ENCODE data around the gene LTA4H. TPM values are rescaled to one million over a fixed set of nuclear protein-coding genes. Genes with fewer than 3 reads are reported as not detected.

The LTA4H gene
- total RNA-seq, 1 donor from 2014 or later = 69.4 TPM

DNA sequence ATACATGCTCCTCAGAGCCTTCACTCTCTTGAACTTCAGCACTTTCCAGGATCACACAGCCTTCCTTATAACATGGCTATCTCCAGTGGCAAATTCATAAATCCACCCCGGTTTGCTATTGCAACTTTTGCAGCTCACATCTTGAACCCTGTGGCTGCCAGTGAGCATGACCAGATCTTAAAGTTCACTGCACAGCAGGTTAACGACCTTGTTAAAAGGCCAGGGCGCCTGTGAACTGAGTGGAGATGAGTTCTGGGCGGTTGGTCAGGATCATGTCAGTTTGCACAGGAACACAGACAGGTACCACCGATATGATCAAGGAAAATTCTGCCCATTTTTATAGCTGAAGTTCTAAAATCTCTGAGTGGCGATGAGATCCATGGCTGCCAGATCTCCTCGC, 24.7 kb upstream of the LTA4H start:
- Mint-ChIP-seq H3K4me1 (ENCODE audit: unreplicated experiment) (no peaks in the 10 kb centered on the region), H3K36me3 (ENCODE audit: unreplicated experiment) (no peaks in the 10 kb centered on the region), H3K27ac (ENCODE audit: unreplicated experiment) (no peak overlapping the region), H3K9me3 (ENCODE audit: unreplicated experiment) (peaks cover 6% of the 10 kb centered on the region), H3K27me3 (ENCODE audit: unreplicated experiment) (no peaks in the 10 kb centered on the region), H3K4me3 (ENCODE audit: unreplicated experiment) (no peak overlapping the region)
- DNase-seq (ENCODE audit: extremely low spot score, unreplicated experiment) = no peak
- TF ChIP-seq, protein P1, sequence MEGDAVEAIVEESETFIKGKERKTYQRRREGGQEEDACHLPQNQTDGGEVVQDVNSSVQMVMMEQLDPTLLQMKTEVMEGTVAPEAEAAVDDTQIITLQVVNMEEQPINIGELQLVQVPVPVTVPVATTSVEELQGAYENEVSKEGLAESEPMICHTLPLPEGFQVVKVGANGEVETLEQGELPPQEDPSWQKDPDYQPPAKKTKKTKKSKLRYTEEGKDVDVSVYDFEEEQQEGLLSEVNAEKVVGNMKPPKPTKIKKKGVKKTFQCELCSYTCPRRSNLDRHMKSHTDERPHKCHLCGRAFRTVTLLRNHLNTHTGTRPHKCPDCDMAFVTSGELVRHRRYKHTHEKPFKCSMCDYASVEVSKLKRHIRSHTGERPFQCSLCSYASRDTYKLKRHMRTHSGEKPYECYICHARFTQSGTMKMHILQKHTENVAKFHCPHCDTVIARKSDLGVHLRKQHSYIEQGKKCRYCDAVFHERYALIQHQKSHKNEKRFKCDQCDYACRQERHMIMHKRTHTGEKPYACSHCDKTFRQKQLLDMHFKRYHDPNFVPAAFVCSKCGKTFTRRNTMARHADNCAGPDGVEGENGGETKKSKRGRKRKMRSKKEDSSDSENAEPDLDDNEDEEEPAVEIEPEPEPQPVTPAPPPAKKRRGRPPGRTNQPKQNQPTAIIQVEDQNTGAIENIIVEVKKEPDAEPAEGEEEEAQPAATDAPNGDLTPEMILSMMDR (IDR thresholded peaks at IDR 0.05) = no peak

DNA sequence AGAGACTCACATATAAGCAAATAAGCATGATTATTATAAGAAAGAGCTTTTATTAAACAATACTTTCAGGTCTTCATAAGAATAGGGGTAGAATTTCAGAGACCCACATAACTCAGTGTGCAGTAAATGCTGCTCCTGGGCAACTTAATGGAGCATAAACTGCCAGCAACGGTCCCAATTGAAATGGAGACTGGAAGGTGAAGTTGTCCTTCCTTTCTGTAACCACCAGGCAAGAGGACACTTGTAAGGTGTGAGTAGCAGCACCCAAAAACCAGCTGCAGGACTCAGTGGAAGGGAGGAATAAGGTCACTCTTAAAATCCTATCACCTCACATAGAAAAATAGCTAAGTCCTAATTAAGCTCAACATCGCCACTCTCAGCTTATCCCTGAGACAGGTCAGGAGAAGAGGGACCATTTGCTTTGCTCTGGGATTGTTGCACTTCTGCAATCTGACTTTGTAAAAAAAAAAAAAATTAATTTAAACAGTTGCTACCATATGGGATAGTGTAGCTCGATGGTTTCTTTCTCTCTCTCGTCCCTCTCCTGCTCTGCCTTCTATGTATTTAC, 22.7 kb upstream of the LTA4H start:
- Mint-ChIP-seq H3K27me3 (ENCODE audit: unreplicated experiment) (no peaks in the 10 kb centered on the region), H3K9me3 (ENCODE audit: unreplicated experiment) (peaks cover 6% of the 10 kb centered on the region), H3K4me3 (ENCODE audit: unreplicated experiment) (no peak overlapping the region), H3K4me1 (ENCODE audit: unreplicated experiment) (no peaks in the 10 kb centered on the region), H3K27ac (ENCODE audit: unreplicated experiment) (no peak overlapping the region), H3K36me3 (ENCODE audit: unreplicated experiment) (no peaks in the 10 kb centered on the region)
- no peak for DNase-seq (ENCODE audit: extremely low spot score, unreplicated experiment)
- TF ChIP-seq, protein P1 (IDR thresholded peaks at IDR 0.05) = no peak

DNA sequence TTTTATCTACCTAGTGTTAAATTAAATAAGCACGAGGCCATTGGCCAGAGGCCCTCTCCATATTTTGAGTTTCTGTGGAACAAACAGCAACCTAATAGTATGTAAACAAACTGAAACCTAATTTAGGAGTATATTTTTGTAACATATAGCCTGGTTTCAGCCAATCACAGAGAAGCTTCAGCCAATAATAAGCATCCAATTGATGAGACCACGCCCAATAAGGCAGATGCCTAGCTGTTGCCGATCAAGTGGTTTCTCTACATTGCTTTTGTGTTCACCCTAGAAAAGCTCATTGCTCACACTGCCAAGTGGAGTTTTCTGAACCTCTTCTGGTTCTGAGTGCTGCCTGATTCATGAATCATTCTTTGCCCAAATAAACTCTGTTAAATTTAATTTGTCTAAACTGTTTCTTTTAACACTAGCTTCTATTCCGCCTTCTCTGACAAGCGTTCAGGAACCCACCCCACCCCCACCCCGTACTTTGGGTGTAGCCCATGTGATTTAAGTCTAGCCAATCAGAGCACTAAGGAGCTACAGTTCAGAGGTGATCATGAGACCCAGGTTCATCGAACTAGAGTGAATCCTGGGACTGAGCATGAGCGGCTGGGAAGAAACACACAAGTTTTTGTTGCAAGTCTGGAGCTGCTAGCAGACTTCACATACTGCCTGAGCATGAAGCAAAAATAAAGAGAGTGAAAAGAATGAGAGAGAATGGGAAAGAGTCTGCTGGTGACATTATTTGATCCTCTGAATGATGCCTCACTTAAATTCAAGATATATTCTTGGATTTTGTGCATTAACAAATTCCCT, 21.5 kb upstream of the LTA4H start:
- Mint-ChIP-seq H3K36me3 (ENCODE audit: unreplicated experiment) (no peaks in the 10 kb centered on the region), H3K27ac (ENCODE audit: unreplicated experiment) (no peak overlapping the region), H3K9me3 (ENCODE audit: unreplicated experiment) (peaks cover 6% of the 10 kb centered on the region), H3K27me3 (ENCODE audit: unreplicated experiment) (no peaks in the 10 kb centered on the region), H3K4me1 (ENCODE audit: unreplicated experiment) (peaks cover 8% of the 10 kb centered on the region), H3K4me3 (ENCODE audit: unreplicated experiment) (no peak overlapping the region)
- DNase-seq (ENCODE audit: extremely low spot score, unreplicated experiment) = no peak
- TF ChIP-seq, protein P1 (IDR thresholded peaks at IDR 0.05) = no peak

DNA sequence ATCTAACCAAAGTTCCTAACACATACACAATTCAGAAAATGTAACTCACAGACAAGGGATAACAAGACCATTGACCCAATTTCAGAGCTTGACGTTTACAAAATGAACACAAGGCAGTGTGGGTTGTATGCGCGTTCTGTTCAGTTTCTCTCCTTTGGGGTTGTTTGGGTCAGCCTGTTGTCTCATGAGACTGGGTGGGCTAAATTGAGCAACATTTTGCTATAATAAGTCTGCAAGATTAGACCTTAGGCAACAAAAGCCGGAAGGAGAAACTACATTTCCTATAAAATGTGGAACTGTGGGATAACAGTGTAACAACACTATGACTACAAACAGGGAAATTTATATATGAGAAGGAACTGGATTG, 18.8 kb upstream of the LTA4H start:
- Mint-ChIP-seq H3K4me3 (ENCODE audit: unreplicated experiment) (no peak overlapping the region), H3K36me3 (ENCODE audit: unreplicated experiment) (no peaks in the 10 kb centered on the region), H3K9me3 (ENCODE audit: unreplicated experiment) (peaks cover 6% of the 10 kb centered on the region), H3K27ac (ENCODE audit: unreplicated experiment) (no peak overlapping the region), H3K27me3 (ENCODE audit: unreplicated experiment) (no peaks in the 10 kb centered on the region), H3K4me1 (ENCODE audit: unreplicated experiment) (peaks cover 8% of the 10 kb centered on the region)
- TF ChIP-seq, protein P1 (IDR thresholded peaks at IDR 0.05) = no peak
- DNase-seq (ENCODE audit: extremely low spot score, unreplicated experiment) = no peak

DNA sequence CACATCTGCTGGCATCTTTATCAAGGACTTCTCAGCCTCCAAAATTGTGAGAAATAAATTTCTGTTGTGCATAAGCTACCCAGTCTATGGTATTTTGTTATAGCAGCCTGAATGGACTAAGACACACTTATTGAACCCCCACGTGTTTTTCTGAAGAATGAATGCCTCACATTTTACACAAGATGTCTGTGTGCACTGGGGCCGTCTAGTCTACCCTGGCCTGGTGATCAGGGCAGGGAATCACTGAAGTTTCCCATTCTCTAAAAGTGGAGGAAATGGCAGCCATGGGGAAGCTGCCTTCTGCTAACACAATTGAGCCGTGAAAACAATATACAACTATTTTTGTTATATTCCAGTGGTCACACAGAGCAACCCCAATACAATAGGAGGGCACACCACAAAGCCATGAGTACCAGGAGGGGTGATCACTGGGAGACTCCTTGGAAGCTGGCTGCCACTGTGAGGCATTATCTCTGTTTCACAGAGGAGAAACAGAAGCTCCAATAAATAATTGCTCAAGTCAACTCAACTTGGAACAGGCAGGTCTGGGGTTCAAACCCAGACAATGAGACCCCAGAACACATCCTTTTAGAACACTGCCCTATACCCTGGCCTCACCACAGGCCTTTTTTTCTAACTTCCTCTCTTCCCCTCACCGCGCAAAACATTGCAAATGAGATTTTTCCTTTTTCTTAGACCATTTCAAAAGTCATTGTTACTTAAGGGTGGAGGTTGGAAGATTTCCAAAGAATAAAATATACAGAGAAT, 18.3 kb upstream of the LTA4H start:
- Mint-ChIP-seq H3K27me3 (ENCODE audit: unreplicated experiment) (no peaks in the 10 kb centered on the region), H3K36me3 (ENCODE audit: unreplicated experiment) (no peaks in the 10 kb centered on the region), H3K4me3 (ENCODE audit: unreplicated experiment) (no peak overlapping the region), H3K9me3 (ENCODE audit: unreplicated experiment) (peaks cover 6% of the 10 kb centered on the region), H3K27ac (ENCODE audit: unreplicated experiment) (no peak overlapping the region), H3K4me1 (ENCODE audit: unreplicated experiment) (peaks cover 13% of the 10 kb centered on the region)
- no peak for DNase-seq (ENCODE audit: extremely low spot score, unreplicated experiment)
- TF ChIP-seq, protein P1 (IDR thresholded peaks at IDR 0.05) = no peak
